ENCODE data around the gene KIF27.

GRCh38 chr9:83936523-83936922 lies 15.3 kb upstream of the KIF27 start:
- no peak for TF ChIP-seq CTCF (IDR thresholded peaks at IDR 0.05; ENCODE audit: low read length)
- no peak for TF ChIP-seq EZH2 (optimal IDR thresholded peaks at IDR 0.05; ENCODE audit: low read depth, low read length)
- no peak for TF ChIP-seq EZH2phosphoT487 (IDR thresholded peaks at IDR 0.05; ENCODE audit: low read length)
